ENCODE results near the gene KCNJ5. TPM values are rescaled to one million over a fixed set of nuclear protein-coding genes. Genes with fewer than 3 reads are reported as not detected.

Gene KCNJ5
- total RNA-seq, 2 donors from 2014 or later, result 0.05 TPM; not detected in 1

GRCh38 chr11:128927683-128928336, 36.7 kb downstream of the KCNJ5 start:
- DNase-seq, result no peak
- Mint-ChIP-seq H3K27ac (no peak overlapping the region), H3K4me3 (no peak overlapping the region)

GRCh38 chr11:128928400-128928799, 37.2 kb downstream of the KCNJ5 start:
- Mint-ChIP-seq H3K27ac (no peak overlapping the region), H3K27me3 (ENCODE audit: low read depth) (peaks cover 13% of the 10 kb centered on the region), H3K9me3 (no peaks in the 10 kb centered on the region), H3K4me3 (peak overlapping the region in 1 of 2 donors; percentile 14), H3K36me3 (ENCODE audit: insufficient read depth in 2 of 2) (no peaks in the 10 kb centered on the region), H3K4me1 (ENCODE audit: low read depth) (peaks cover 18% of the 10 kb centered on the region)
- peak in 1 of 2 donors; percentile 5 for DNase-seq
- peak; percentile 37 to 52 for ATAC-seq (replicated peaks in 1 of 2)

More at GRCh38 chr11:128927683-128928336, 36.7 kb downstream of the KCNJ5 start:
- no peak for ATAC-seq (replicated peaks in 1 of 2)
- Mint-ChIP-seq H3K9me3 (no peaks in the 10 kb centered on the region), H3K27me3 (ENCODE audit: low read depth) (peaks cover 13% of the 10 kb centered on the region), H3K36me3 (ENCODE audit: insufficient read depth in 2 of 2) (no peaks in the 10 kb centered on the region), H3K4me1 (ENCODE audit: low read depth) (peaks cover 18% of the 10 kb centered on the region)

GRCh38 chr11:128929468-128929867, 38.3 kb downstream of the KCNJ5 start:
- DNase-seq (no peak), ATAC-seq (replicated peaks in 1 of 2) (peak; percentile 11 to 33)
- H3K9me3 Mint-ChIP-seq, result no peaks in the 10 kb centered on the region
- H3K36me3 Mint-ChIP-seq (ENCODE audit: insufficient read depth in 2 of 2), result no peaks in the 10 kb centered on the region
- H3K27me3 Mint-ChIP-seq (ENCODE audit: low read depth), result peaks cover 13% of the 10 kb centered on the region
- H3K4me1 Mint-ChIP-seq (ENCODE audit: low read depth), result peaks cover 18% of the 10 kb centered on the region
- no peak overlapping the region for H3K4me3 Mint-ChIP-seq
- H3K27ac Mint-ChIP-seq, result no peak overlapping the region

GRCh38 chr11:128929991-128930390, 38.8 kb downstream of the KCNJ5 start:
- Mint-ChIP-seq H3K27ac (no peak overlapping the region), H3K9me3 (no peaks in the 10 kb centered on the region), H3K27me3 (ENCODE audit: low read depth) (peaks cover 13% of the 10 kb centered on the region), H3K36me3 (ENCODE audit: insufficient read depth in 2 of 2) (no peaks in the 10 kb centered on the region), H3K4me1 (ENCODE audit: low read depth) (peaks cover 18% of the 10 kb centered on the region), H3K4me3 (no peak overlapping the region)
- ATAC-seq (replicated peaks in 1 of 2) (no peak), DNase-seq (no peak)

GRCh38 chr11:128931066-128931465, 39.9 kb downstream of the KCNJ5 start:
- no peak for ATAC-seq (replicated peaks in 1 of 2)
- no peaks in the 10 kb centered on the region for H3K36me3 Mint-ChIP-seq (ENCODE audit: insufficient read depth in 2 of 2)
- H3K4me1 Mint-ChIP-seq (ENCODE audit: low read depth), result peaks cover 18% of the 10 kb centered on the region
- H3K27me3 Mint-ChIP-seq (ENCODE audit: low read depth), result peaks cover 13% of the 10 kb centered on the region
- H3K27ac Mint-ChIP-seq, result no peak overlapping the region
- no peaks in the 10 kb centered on the region for H3K9me3 Mint-ChIP-seq
- DNase-seq, result no peak
- no peak overlapping the region for H3K4me3 Mint-ChIP-seq

GRCh38 chr11:128931668-128932067, 40.5 kb downstream of the KCNJ5 start:
- H3K4me3 Mint-ChIP-seq, result no peak overlapping the region
- ATAC-seq (replicated peaks in 1 of 2) (no peak), DNase-seq (no peak)
- H3K27me3 Mint-ChIP-seq (ENCODE audit: low read depth), result peaks cover 13% of the 10 kb centered on the region
- no peaks in the 10 kb centered on the region for H3K36me3 Mint-ChIP-seq (ENCODE audit: insufficient read depth in 2 of 2)
- H3K4me1 Mint-ChIP-seq (ENCODE audit: low read depth), result peaks cover 18% of the 10 kb centered on the region
- H3K27ac Mint-ChIP-seq, result no peak overlapping the region
- no peaks in the 10 kb centered on the region for H3K9me3 Mint-ChIP-seq

- Mint-ChIP-seq H3K27ac (no peak overlapping the region), H3K4me1 (ENCODE audit: low read depth) (peaks cover 11% of the 10 kb centered on the region), H3K9me3 (no peaks in the 10 kb centered on the region), H3K36me3 (ENCODE audit: insufficient read depth in 2 of 2) (no peaks in the 10 kb centered on the region), H3K27me3 (ENCODE audit: low read depth) (peaks cover 10% of the 10 kb centered on the region), H3K4me3 (no peak overlapping the region)
- no peak for DNase-seq
- no peak for ATAC-seq (replicated peaks in 1 of 2)
These were observed 42.5 kb downstream of the KCNJ5 start for GRCh38 chr11:128933481-128934178.

GRCh38 chr11:128934351-128934750, 43.2 kb downstream of the KCNJ5 start:
- no peaks in the 10 kb centered on the region for H3K36me3 Mint-ChIP-seq (ENCODE audit: insufficient read depth in 2 of 2)
- no peaks in the 10 kb centered on the region for H3K9me3 Mint-ChIP-seq
- H3K4me1 Mint-ChIP-seq (ENCODE audit: low read depth), result peaks cover 6% of the 10 kb centered on the region
- ATAC-seq (replicated peaks in 1 of 2), result no peak
- H3K27me3 Mint-ChIP-seq (ENCODE audit: low read depth), result peaks cover 3% of the 10 kb centered on the region
- no peak overlapping the region for H3K4me3 Mint-ChIP-seq
- no peak for DNase-seq
- no peak overlapping the region for H3K27ac Mint-ChIP-seq

- Mint-ChIP-seq H3K27me3 (ENCODE audit: low read depth) (no peaks in the 10 kb centered on the region), H3K9me3 (no peaks in the 10 kb centered on the region), H3K36me3 (ENCODE audit: insufficient read depth in 2 of 2) (no peaks in the 10 kb centered on the region), H3K4me1 (ENCODE audit: low read depth) (peaks cover under 1% of the 10 kb centered on the region), H3K27ac (no peak overlapping the region), H3K4me3 (no peak overlapping the region)
- ATAC-seq (replicated peaks in 1 of 2) (no peak), DNase-seq (no peak)
These were observed 43.8 kb downstream of the KCNJ5 start for GRCh38 chr11:128934926-128935325.

- Mint-ChIP-seq H3K27ac (no peak overlapping the region), H3K27me3 (ENCODE audit: low read depth) (no peaks in the 10 kb centered on the region), H3K4me3 (no peak overlapping the region), H3K9me3 (no peaks in the 10 kb centered on the region), H3K4me1 (ENCODE audit: low read depth) (no peaks in the 10 kb centered on the region), H3K36me3 (ENCODE audit: insufficient read depth in 2 of 2) (no peaks in the 10 kb centered on the region)
- DNase-seq (no peak), ATAC-seq (replicated peaks in 1 of 2) (no peak)
These were observed 45.6 kb downstream of the KCNJ5 start for GRCh38 chr11:128936606-128937251.

GRCh38 chr11:128937480-128937879, 46.3 kb downstream of the KCNJ5 start:
- no peaks in the 10 kb centered on the region for H3K4me1 Mint-ChIP-seq (ENCODE audit: low read depth)
- ATAC-seq (replicated peaks in 1 of 2), result no peak

GRCh38 chr11:128938156-128938885, 47.2 kb downstream of the KCNJ5 start:
- H3K27ac Mint-ChIP-seq, result no peak overlapping the region
- no peaks in the 10 kb centered on the region for H3K27me3 Mint-ChIP-seq (ENCODE audit: low read depth)
- no peaks in the 10 kb centered on the region for H3K4me1 Mint-ChIP-seq (ENCODE audit: low read depth)
- no peaks in the 10 kb centered on the region for H3K36me3 Mint-ChIP-seq (ENCODE audit: insufficient read depth in 2 of 2)
- no peaks in the 10 kb centered on the region for H3K9me3 Mint-ChIP-seq
- DNase-seq, result no peak
- ATAC-seq (replicated peaks in 1 of 2), result no peak
- H3K4me3 Mint-ChIP-seq, result no peak overlapping the region

More at GRCh38 chr11:128937480-128937879, 46.3 kb downstream of the KCNJ5 start:
- Mint-ChIP-seq H3K9me3 (no peaks in the 10 kb centered on the region), H3K27me3 (ENCODE audit: low read depth) (no peaks in the 10 kb centered on the region), H3K4me3 (no peak overlapping the region), H3K36me3 (ENCODE audit: insufficient read depth in 2 of 2) (no peaks in the 10 kb centered on the region), H3K27ac (no peak overlapping the region)
- DNase-seq, result no peak

- DNase-seq, result no peak
- H3K9me3 Mint-ChIP-seq, result no peaks in the 10 kb centered on the region
- H3K27ac Mint-ChIP-seq, result no peak overlapping the region
- no peaks in the 10 kb centered on the region for H3K36me3 Mint-ChIP-seq (ENCODE audit: insufficient read depth in 2 of 2)
- no peak for ATAC-seq (replicated peaks in 1 of 2)
- H3K27me3 Mint-ChIP-seq (ENCODE audit: low read depth), result no peaks in the 10 kb centered on the region
- H3K4me3 Mint-ChIP-seq, result no peak overlapping the region
- H3K4me1 Mint-ChIP-seq (ENCODE audit: low read depth), result no peaks in the 10 kb centered on the region
These were observed 48.4 kb downstream of the KCNJ5 start for GRCh38 chr11:128939591-128939990.

All from activated T-cell treated with anti-CD3 and anti-CD28 coated beads, Interleukin-2, amount 50 U/mL, for 72 hours (primary cell).